ENCODE measurements around the gene EEF2K.
"Not testable (repeated sequence)": the region's sequence is repeated elsewhere in the genome, so short reads cannot be mapped to it uniquely, and the experiment has no call there.

EEF2K gene

DNA sequence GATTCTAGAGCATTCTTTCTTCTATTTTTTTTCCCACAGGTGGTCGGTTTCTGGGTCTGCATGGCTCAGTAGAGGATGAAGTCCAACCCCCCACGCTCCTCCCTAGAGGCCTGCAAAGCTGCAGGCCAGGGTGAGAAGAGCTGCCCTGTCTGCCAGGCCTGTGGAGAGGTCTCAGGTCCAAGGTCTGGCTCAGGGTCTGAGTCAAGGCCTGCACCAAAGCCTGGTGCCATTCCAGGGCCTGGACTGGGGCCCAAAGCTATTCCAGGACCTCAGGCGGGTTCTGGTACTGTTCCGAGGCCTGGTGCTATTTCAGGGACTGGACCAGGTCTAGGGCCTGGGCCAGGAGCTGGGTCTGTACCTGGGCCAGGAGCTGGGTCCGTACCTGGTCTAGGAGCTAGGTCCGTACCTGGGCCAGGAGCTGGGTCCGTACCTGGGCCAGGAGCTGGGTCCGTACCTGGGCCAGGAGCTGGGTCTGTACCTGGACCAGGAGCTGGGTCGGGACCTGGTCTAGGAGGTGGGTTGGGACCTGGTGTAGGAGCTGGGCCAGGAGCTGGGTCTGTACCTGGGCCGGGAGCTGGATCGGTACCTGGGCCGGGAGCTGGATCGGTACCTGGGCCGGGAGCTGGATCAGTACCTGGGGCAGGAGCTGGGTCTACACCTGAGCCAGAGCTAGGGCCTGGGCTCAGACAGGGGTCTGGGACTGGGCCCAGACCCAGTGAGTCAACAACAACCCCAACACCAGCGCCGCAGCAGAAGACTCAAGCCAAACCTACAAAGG, 40.4 kb upstream of the EEF2K start:
- H3K27ac ChIP-seq, result no peak overlapping the region
- no peak for DNase-seq (ENCODE audit: low spot score)
- TF ChIP-seq, protein P1, sequence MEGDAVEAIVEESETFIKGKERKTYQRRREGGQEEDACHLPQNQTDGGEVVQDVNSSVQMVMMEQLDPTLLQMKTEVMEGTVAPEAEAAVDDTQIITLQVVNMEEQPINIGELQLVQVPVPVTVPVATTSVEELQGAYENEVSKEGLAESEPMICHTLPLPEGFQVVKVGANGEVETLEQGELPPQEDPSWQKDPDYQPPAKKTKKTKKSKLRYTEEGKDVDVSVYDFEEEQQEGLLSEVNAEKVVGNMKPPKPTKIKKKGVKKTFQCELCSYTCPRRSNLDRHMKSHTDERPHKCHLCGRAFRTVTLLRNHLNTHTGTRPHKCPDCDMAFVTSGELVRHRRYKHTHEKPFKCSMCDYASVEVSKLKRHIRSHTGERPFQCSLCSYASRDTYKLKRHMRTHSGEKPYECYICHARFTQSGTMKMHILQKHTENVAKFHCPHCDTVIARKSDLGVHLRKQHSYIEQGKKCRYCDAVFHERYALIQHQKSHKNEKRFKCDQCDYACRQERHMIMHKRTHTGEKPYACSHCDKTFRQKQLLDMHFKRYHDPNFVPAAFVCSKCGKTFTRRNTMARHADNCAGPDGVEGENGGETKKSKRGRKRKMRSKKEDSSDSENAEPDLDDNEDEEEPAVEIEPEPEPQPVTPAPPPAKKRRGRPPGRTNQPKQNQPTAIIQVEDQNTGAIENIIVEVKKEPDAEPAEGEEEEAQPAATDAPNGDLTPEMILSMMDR (IDR thresholded peaks at IDR 0.05), result no peak
- H3K4me3 ChIP-seq, result no peak overlapping the region

DNA sequence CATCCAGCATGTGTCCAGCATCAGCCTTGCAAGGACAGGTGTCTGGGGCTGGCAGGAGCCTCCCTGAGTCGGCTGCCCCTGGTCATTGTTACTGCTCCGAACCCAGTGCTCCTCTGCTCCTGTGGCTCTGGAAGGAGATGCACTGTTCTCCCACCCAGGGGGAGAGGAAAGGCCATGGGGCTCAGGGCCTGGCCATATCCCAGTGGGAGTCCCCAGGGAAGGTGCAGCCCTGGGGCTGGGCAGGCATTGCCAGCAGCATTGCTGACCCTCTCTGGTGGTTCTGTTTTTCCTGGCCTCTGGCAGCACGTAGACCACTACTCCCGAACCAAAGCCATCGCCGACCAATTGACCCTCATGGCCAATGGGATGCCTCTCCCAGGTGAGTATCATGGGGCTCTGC, 34.1 kb upstream of the EEF2K start:
- no peak overlapping the region for H3K4me3 ChIP-seq
- no peak for DNase-seq (ENCODE audit: low spot score)
- H3K27ac ChIP-seq, result no peak overlapping the region
- TF ChIP-seq, protein P1 (IDR thresholded peaks at IDR 0.05), result no peak

DNA sequence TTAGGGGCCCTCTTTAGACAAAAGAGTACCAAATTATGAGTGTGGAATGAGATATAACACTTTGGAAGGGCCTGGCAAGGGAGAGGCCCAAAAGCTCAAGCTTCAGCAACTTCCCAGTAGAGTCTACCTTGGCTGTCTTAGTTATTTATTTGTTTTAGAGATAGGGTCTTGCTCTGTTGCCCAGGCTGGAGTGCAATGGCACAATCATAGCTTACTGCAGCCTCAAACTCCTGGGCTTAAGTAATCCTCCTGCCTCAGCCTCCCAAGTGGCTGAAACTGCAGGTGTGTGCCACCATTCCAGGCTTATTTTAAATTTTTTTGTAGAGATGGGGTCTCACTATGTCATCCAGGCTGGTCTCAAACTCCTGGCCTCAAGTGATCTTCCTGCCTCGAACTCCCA, 33.4 kb upstream of the EEF2K start:
- H3K4me3 ChIP-seq; H3K27ac ChIP-seq; DNase-seq (ENCODE audit: low spot score): not testable (repeated sequence)

DNA sequence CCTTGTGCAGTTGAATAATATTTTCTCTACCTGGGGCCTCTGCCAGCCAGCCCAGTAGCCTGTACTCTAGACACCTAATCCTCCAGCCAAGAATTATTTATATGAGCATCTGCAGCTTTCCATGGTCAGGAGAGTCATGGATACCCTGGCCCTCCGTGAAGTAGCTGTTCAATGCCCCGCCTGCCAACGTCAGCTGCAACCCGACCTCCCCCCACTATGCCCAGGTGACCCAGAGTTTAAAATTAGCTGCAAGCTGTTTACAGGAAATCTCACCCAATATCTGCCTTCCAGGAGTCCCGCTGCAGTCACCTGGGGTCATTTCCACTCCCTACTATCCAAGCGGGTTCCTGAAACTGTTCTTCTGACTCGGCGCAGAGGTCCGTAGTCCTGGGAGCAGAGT, 31.4 kb upstream of the EEF2K start:
- DNase-seq (ENCODE audit: low spot score), result no peak
- H3K4me3 ChIP-seq, result no peak overlapping the region
- TF ChIP-seq, protein P1 (IDR thresholded peaks at IDR 0.05), result no peak
- H3K27ac ChIP-seq, result no peak overlapping the region

DNA sequence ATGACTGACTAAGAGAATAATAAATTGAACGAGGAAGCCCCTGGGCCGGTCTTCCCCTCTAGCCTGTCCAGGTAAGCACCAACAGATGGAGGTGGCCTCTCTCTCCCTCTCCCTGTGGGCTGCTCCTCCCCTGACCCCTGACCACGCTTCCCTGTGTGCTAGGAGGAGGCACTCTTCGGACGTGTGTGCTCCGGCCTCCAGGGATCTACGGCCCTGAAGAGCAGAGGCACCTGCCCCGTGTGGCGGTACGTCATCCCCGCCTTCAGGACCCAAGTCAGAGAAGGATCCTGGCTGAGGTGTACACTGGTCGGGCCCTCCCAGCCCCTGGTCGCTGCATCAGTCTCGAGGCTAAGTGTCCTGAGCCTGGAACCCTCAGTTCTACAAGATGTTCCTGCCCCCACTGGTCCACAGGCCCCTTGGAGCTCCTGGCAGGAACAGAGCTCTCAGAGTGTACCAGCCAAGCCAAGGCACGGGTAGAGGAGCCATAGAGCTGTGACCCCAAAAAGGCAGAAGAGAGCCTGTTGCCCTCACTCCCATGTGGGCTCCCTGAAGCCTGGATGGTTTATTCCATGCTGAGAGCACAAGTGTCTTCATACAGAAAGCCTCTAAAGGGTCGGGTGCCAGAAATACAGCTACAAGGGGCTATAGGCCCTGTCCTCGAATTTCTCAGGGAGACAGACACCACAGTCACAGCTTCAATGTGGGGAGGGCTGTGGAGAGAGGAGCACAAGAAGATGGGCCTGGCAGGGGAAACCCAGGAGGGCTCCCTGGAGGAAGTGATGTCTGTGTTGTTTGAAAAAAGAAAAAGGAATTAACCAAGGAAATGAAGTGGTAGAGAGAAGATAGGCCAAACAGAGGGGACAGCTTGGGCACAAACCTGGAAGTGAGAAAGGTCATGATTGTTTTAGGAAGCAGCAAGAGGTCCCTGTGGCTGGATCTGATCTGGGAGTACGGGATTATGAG, 27.8 kb upstream of the EEF2K start:
- Histone ChIP-seq H3K4me3 (no peak overlapping the region), H3K27ac (no peak overlapping the region)
- DNase-seq (ENCODE audit: low spot score), result no peak
- TF ChIP-seq, protein P1 (IDR thresholded peaks at IDR 0.05), result no peak

DNA sequence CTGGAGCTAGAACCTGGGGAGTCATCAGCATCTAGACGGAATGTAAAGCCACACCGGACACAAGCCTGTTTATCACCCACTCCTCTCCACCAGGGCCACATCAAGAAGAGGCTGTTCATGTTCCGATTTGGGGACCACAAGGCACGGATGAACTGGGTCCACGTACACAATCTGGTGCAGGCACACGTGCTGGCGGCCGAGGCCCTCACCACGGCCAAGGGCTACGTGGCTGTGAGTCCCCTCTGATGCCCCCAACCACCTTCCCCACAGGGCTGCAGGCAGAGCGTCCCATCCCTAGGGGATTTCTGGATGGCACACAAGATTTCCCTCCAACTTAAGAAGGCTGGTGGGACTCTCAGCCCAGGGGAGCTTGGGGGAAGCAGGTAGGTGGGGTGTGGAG, 24.7 kb upstream of the EEF2K start:
- Histone ChIP-seq H3K27ac (no peak overlapping the region), H3K4me3 (no peak overlapping the region)
- TF ChIP-seq, protein P1 (IDR thresholded peaks at IDR 0.05), result no peak
- no peak for DNase-seq (ENCODE audit: low spot score)

DNA sequence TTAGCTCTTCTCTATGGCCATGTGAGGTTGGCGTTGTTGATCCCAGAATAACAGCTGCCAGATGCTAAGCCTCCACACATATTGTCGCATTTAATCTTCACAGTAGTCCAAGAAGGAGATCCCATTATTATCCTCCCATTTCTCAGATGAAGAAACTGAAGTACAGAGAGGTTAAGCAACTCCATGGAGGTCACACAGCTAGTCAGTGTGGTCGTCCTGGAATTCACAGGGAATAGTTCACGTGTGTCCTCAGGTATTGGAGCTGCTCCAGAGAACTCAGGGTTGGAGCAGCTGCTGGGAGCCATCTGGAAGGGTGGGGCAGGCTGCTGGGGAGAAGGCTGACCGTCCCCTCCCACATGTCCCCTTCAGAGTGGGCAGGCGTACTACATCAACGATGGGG, 24.2 kb upstream of the EEF2K start:
- no peak for DNase-seq (ENCODE audit: low spot score)
- H3K4me3 ChIP-seq, result no peak overlapping the region
- no peak overlapping the region for H3K27ac ChIP-seq
- TF ChIP-seq, protein P1 (IDR thresholded peaks at IDR 0.05), result no peak
